ENCODE measurements around the gene NAV2. TPM values are rescaled to one million over a fixed set of nuclear protein-coding genes. Genes with fewer than 3 reads are reported as not detected.

Gene NAV2
- total RNA-seq, 1 donor from 2014 or later, result 11.1 TPM

DNA sequence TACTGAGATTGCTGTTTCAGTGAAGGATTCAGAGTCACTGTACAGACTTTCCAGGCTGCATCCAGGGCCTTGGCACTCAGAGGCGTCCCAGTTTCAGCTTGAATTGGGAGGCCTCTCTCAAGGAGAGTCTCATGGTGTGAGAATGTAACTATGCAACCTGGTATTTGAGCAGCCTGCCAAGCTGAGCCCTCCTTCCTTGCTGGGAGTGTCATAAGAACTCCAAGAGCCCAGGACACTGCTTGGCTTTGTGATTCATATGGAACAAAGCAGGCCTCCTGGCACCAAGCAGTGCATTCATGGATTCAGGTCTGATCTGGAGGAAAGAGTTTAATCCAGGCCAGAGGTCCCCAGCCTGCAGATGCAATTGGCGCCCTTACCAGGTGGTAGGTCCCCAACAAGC lies 276.0 kb downstream of the NAV2 start:
- peak; percentile 90 for DNase-seq (ENCODE audit: low read depth)
- H3K27me3 ChIP-seq (ENCODE audit: control insufficient read depth, insufficient read depth, low read length), result no peaks in the 10 kb centered on the region
- peak; percentile 75 for FAIRE-seq
- no peaks in the 10 kb centered on the region for H3K36me3 ChIP-seq (ENCODE audit: control insufficient read depth, insufficient read depth, low read length)
- H3K4me3 ChIP-seq (ENCODE audit: low read depth, low read length), result no peak overlapping the region
- TF ChIP-seq, protein P1, sequence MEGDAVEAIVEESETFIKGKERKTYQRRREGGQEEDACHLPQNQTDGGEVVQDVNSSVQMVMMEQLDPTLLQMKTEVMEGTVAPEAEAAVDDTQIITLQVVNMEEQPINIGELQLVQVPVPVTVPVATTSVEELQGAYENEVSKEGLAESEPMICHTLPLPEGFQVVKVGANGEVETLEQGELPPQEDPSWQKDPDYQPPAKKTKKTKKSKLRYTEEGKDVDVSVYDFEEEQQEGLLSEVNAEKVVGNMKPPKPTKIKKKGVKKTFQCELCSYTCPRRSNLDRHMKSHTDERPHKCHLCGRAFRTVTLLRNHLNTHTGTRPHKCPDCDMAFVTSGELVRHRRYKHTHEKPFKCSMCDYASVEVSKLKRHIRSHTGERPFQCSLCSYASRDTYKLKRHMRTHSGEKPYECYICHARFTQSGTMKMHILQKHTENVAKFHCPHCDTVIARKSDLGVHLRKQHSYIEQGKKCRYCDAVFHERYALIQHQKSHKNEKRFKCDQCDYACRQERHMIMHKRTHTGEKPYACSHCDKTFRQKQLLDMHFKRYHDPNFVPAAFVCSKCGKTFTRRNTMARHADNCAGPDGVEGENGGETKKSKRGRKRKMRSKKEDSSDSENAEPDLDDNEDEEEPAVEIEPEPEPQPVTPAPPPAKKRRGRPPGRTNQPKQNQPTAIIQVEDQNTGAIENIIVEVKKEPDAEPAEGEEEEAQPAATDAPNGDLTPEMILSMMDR (IDR thresholded peaks at IDR 0.05; ENCODE audit: insufficient read depth, low read length, severe bottlenecking), result no peak

DNA sequence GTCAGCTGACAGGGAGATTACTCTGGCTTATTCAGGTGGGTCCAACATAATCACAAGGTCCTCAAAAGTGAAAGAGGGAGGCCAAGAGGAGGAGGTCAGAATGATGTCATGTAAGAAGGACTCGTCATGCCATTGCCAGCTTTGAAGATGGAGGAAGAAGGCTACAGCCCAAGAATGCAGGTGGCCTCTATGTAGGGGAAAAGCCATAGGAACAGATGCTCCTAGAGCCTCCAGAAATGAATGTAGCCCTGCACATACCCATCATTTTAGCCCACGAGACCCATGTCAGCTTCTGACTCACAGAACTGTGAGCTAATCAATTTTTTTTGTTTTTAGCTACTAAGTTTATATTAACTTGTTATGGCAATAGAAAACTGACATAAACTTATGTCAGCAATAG lies 276.6 kb downstream of the NAV2 start:
- TF ChIP-seq, protein P1 (IDR thresholded peaks at IDR 0.05; ENCODE audit: insufficient read depth, low read length, severe bottlenecking), result no peak
- no peak overlapping the region for H3K4me3 ChIP-seq (ENCODE audit: low read depth, low read length)
- FAIRE-seq, result no peak
- H3K36me3 ChIP-seq (ENCODE audit: control insufficient read depth, insufficient read depth, low read length), result no peaks in the 10 kb centered on the region
- DNase-seq (ENCODE audit: low read depth), result no peak
- no peaks in the 10 kb centered on the region for H3K27me3 ChIP-seq (ENCODE audit: control insufficient read depth, insufficient read depth, low read length)

DNA sequence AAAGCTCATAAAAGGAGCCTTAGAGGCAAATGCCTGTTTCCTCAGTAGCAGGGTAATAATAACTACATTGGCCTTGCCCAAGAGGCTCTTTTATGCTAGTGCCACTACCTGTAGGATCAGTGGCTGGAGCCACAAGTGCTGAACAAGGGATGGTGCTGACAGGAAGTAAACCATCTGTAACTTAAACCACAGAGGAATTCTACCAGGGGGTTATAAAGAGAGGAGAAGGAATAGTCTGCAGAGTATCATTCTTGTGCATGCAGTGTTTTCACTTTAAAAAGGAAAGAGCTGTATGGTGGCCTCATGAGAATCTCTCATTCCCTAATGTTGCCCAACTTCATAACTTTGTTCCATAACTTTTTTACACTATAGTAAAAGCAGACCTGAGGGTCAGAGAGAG lies 279.5 kb downstream of the NAV2 start:
- FAIRE-seq (no peak), DNase-seq (ENCODE audit: low read depth) (no peak)
- Histone ChIP-seq H3K4me3 (ENCODE audit: low read depth, low read length) (no peak overlapping the region), H3K36me3 (ENCODE audit: control insufficient read depth, insufficient read depth, low read length) (no peaks in the 10 kb centered on the region), H3K27me3 (ENCODE audit: control insufficient read depth, insufficient read depth, low read length) (no peaks in the 10 kb centered on the region)
- TF ChIP-seq, protein P1 (IDR thresholded peaks at IDR 0.05; ENCODE audit: insufficient read depth, low read length, severe bottlenecking), result no peak

DNA sequence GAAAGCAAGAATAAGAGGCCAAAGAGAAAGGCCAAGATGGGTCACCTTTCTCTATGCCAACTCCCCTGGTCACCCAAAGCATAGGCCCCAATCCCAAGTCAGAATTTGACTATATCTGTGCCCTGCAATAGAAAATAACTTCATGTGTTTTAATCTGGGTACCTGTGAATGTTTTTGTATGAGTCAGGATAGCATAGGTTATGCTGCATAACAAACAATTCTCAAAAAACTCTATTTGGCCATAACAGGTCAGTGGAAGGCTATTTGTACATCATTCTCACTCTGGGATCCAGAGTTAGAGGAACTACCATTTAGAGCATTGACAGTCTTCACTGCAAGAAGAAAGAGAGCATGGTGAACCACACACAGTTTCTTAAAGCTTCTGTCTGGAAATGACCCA lies 280.4 kb downstream of the NAV2 start:
- DNase-seq (ENCODE audit: low read depth), result no peak
- Histone ChIP-seq H3K36me3 (ENCODE audit: control insufficient read depth, insufficient read depth, low read length) (no peaks in the 10 kb centered on the region), H3K27me3 (ENCODE audit: control insufficient read depth, insufficient read depth, low read length) (no peaks in the 10 kb centered on the region), H3K4me3 (ENCODE audit: low read depth, low read length) (no peak overlapping the region)
- TF ChIP-seq, protein P1 (IDR thresholded peaks at IDR 0.05; ENCODE audit: insufficient read depth, low read length, severe bottlenecking), result no peak
- no peak for FAIRE-seq

DNA sequence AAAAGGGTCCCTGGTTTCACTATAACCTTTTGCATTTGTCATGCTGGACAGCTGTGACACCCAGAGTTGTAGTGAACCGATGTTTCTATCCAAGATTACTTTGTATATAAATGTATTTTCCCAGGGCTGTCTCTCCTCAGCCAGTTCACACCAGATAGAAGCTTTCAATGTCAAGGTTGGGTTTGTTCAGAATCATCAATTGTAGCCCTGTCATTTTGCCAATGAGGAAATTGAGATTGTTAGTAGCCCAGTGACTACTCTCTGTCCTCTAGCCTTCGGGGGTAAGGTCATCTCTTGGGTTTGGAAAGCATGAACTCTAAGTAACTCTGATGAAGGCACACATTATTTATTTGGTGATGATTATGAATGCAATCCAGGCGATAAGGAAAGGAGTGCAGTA lies 282.0 kb downstream of the NAV2 start:
- FAIRE-seq, result no peak
- DNase-seq (ENCODE audit: low read depth), result no peak
- no peaks in the 10 kb centered on the region for H3K36me3 ChIP-seq (ENCODE audit: control insufficient read depth, insufficient read depth, low read length)

DNA sequence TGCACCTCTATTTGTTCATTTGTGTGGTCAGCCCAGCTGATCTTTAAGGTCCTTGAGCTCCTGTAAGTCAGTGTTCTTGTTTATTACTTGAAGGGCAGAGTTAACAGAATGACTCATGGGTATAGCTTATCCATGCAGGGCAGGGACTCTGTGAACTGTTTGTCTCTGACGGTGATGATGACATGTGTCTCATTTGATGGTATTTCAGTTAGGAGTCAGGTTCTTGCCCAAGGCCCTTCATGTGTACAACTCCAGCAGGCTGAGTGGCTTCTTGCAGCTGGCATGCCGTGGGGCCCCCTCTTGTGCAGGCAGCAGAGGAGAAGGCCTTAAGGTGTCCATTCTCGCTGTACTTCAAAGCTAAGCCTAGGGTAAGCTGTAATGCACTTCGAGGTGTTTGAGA lies 282.5 kb downstream of the NAV2 start:
- H3K4me3 ChIP-seq (ENCODE audit: low read depth, low read length), result no peak overlapping the region
- peak; percentile 94 for FAIRE-seq
- TF ChIP-seq, protein P1 (IDR thresholded peaks at IDR 0.05; ENCODE audit: insufficient read depth, low read length, severe bottlenecking), result no peak
- H3K27me3 ChIP-seq (ENCODE audit: control insufficient read depth, insufficient read depth, low read length), result no peaks in the 10 kb centered on the region
- peak; percentile 96 for DNase-seq (ENCODE audit: low read depth)
- no peaks in the 10 kb centered on the region for H3K36me3 ChIP-seq (ENCODE audit: control insufficient read depth, insufficient read depth, low read length)

More for the DNA sequence above, 282.0 kb downstream of the NAV2 start:
- TF ChIP-seq, protein P1 (IDR thresholded peaks at IDR 0.05; ENCODE audit: insufficient read depth, low read length, severe bottlenecking), result no peak
- no peaks in the 10 kb centered on the region for H3K27me3 ChIP-seq (ENCODE audit: control insufficient read depth, insufficient read depth, low read length)
- no peak overlapping the region for H3K4me3 ChIP-seq (ENCODE audit: low read depth, low read length)

Data from bronchial epithelial cell (primary cell).